Measurements from ENCODE around the gene METAP1. TPM values are rescaled to one million over a fixed set of nuclear protein-coding genes. Genes with fewer than 3 reads are reported as not detected.
A peak's percentile ranks its signal among the peaks of the same experiment; 100 is the strongest.

The METAP1 gene
- total RNA-seq (2014; rRNA removed; shearing (Covaris generic)) (42.6 and 46.8 TPM in 2 replicates), total RNA-seq (2022) (52.8 and 53.6 TPM in 2 replicates), Bru-seq, nascent RNA (percentile 91 among the genes with signal in this experiment), BruChase-seq, experiment 1, labeled RNA remaining after a 6-hour chase (percentile 73 among the genes with signal in this experiment), BruChase-seq, experiment 2, labeled RNA remaining after a 2-hour chase (percentile 85 among the genes with signal in this experiment)
- long read RNA-seq, transcript METAP1-201 (11 exons, 2,791 nt), result major isoform, 62 of 95 reads
- long read RNA-seq, partial matches to known transcripts, result 15 of 95 reads
- long read RNA-seq, other reads (novel, unspliced or antisense), result 18 of 95 reads

GRCh38 chr4:98995183-98996055, at the start of gene METAP1:
METAP1 (plus strand) TSS chr4:98995721; CDS start chr4:98995754, 33 bp downstream.
- peak within 1 kb of the TSS; percentile 92 for H3K4me3 ChIP-seq (ENCODE audit: low read depth, low read length, poor library complexity, severe bottlenecking)
- peaks cover 15% of the 10 kb centered on the region for H3K4me1 ChIP-seq (ENCODE audit: insufficient read depth, low read length, poor library complexity, severe bottlenecking)
- H3K9me3 ChIP-seq (ENCODE audit: low read length), result no peaks in the 10 kb centered on the region; the same call in 1 of the 2 replicates
- peak within 1 kb of the TSS; percentile 72 for H3K27ac ChIP-seq (ENCODE audit: low read depth, low read length, poor library complexity, severe bottlenecking)
- ChIA-PET POLR2A (interaction anchor here (0.5 to 3.6 kb wide), 21 partner anchors 10 to 852 kb away, joined by 3 to 20 read pairs (median 4); partner anchors contain the start of genes ADH5, EIF4E and STPG2), CTCF (ENCODE audit: unreplicated experiment) (interaction anchor here (0.6 to 2.7 kb wide), 9 partner anchors 11 to 93 kb away, joined by 3 to 18 read pairs (median 4); partner anchors contain the start of gene ADH5)
- H3K4me2 ChIP-seq (ENCODE audit: low read length), result peak within 1 kb of the TSS; percentile 88
- H2AFZ ChIP-seq (ENCODE audit: low read length), result peak within 1 kb of the TSS; percentile 94
- H4K20me1 ChIP-seq (ENCODE audit: insufficient read depth, low read length), result peaks cover 18% of the 10 kb centered on the region; the same call in 1 of the 2 replicates
- peaks cover 29% of the 10 kb centered on the region for H3K36me3 ChIP-seq (ENCODE audit: insufficient read depth, low read length)
- no peaks in the 10 kb centered on the region for H3K9me2 ChIP-seq (ENCODE audit: insufficient read depth, low read length)
- intact Hi-C loops (cut with micrococcal nuclease; ENCODE audit: unreplicated experiment), result loop anchor here (1.0 to 10.0 kb wide), 7 partner anchors 61 to 852 kb away; partner anchors contain the start of genes ADH5, DAPP1, EIF4E and STPG2
- no peak for TF ChIP-seq EZH2phosphoT487 (IDR thresholded peaks at IDR 0.05; ENCODE audit: borderline replicate concordance, low read depth, low read length)
- TF ChIP-seq, protein P1, sequence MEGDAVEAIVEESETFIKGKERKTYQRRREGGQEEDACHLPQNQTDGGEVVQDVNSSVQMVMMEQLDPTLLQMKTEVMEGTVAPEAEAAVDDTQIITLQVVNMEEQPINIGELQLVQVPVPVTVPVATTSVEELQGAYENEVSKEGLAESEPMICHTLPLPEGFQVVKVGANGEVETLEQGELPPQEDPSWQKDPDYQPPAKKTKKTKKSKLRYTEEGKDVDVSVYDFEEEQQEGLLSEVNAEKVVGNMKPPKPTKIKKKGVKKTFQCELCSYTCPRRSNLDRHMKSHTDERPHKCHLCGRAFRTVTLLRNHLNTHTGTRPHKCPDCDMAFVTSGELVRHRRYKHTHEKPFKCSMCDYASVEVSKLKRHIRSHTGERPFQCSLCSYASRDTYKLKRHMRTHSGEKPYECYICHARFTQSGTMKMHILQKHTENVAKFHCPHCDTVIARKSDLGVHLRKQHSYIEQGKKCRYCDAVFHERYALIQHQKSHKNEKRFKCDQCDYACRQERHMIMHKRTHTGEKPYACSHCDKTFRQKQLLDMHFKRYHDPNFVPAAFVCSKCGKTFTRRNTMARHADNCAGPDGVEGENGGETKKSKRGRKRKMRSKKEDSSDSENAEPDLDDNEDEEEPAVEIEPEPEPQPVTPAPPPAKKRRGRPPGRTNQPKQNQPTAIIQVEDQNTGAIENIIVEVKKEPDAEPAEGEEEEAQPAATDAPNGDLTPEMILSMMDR (conservative IDR thresholded peaks at IDR 0.05; ENCODE audit: low read length), result peak; percentile 86
- peak; percentile 98 for DNase-seq (ENCODE audit: low spot score)
- peaks cover 46% of the 10 kb centered on the region for H3K79me2 ChIP-seq (ENCODE audit: insufficient read depth, low read depth, low read length)
- BruUV-seq (replicated peaks), result no TSS peak

DNA sequence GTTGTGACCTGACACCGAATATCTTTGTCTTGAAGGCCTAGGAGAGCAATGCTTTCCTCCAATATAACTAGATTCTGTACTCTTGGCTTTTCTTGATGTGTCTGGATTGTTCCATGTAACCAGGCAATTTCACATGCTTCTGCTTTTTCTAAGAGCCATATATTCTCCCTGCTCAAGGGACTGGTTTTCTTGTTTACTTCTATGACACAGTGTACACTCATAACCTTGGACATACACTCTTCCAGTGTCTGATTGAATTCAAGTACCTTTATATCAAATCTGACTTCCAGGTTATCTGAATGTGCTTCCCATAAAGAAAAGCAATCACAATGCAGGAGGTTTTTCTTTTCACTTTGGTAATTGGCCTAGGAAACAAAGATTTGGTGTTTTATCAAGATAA, 49.2 kb upstream of the METAP1 start:
- H3K36me3 ChIP-seq (ENCODE audit: insufficient read depth, low read length), result no peaks in the 10 kb centered on the region
- H3K9me2 ChIP-seq (ENCODE audit: insufficient read depth, low read length), result no peaks in the 10 kb centered on the region
- H4K20me1 ChIP-seq (ENCODE audit: insufficient read depth, low read length), result no peaks in the 10 kb centered on the region
- ChIA-PET POLR2A (interaction anchor here (0.6 to 1.3 kb wide), 3 partner anchors 40 to 88 kb away, joined by 3 to 9 read pairs (median 4); no protein-coding TSS in a partner anchor), CTCF (ENCODE audit: unreplicated experiment) (no interaction called here)
- DNase-seq (ENCODE audit: low spot score), result no peak
- no peak overlapping the region for H2AFZ ChIP-seq (ENCODE audit: low read length)
- no TSS peak for BruUV-seq (replicated peaks)
- H3K4me1 ChIP-seq (ENCODE audit: insufficient read depth, low read length, poor library complexity, severe bottlenecking), result no peaks in the 10 kb centered on the region
- H3K27ac ChIP-seq (ENCODE audit: low read depth, low read length, poor library complexity, severe bottlenecking), result no peak overlapping the region
- no peak for TF ChIP-seq EZH2phosphoT487 (IDR thresholded peaks at IDR 0.05; ENCODE audit: borderline replicate concordance, low read depth, low read length)
- TF ChIP-seq, protein P1 (conservative IDR thresholded peaks at IDR 0.05; ENCODE audit: low read length), result no peak
- no peaks in the 10 kb centered on the region for H3K79me2 ChIP-seq (ENCODE audit: insufficient read depth, low read depth, low read length)
- intact Hi-C loops (cut with micrococcal nuclease; ENCODE audit: unreplicated experiment), result no loop called here
- no peak overlapping the region for H3K4me3 ChIP-seq (ENCODE audit: low read depth, low read length, poor library complexity, severe bottlenecking)
- H3K9me3 ChIP-seq (ENCODE audit: low read length), result no peaks in the 10 kb centered on the region
- H3K4me2 ChIP-seq (ENCODE audit: low read length), result no peak overlapping the region

Measured in OCI-LY7 (cell line).